ENCODE measurements around the gene TMEM123.

- TF ChIP-seq CTCF (IDR thresholded peaks at IDR 0.05 in 8 of 11, conservative IDR thresholded peaks at IDR 0.05 in 3 of 11) = no peak
- TF ChIP-seq POLR2AphosphoS5 (IDR thresholded peaks at IDR 0.05) = no peak
Measured at GRCh38 chr11:102420547-102420946, 32.0 kb downstream of the TMEM123 start.

All from spleen (tissue), 7 donors.